GM18909 (cell line): ENCODE results near the gene ADRA2C.

Experiments used
- ATAC-seq: cut with Tn5 transposase; IDR thresholded peaks from one replicate; pipeline ENCODE4 v1.9.1; 2021; ENCODE audit warnings: mild to moderate bottlenecking; ENCODE audit not compliant: unreplicated experiment, poor library complexity

The ADRA2C gene

GRCh38 chr4:3756343-3757059, 9.7 kb upstream of the ADRA2C start:
- ATAC-seq, result no peak

- ATAC-seq, result no peak
These were observed 6.9 kb upstream of the ADRA2C start for GRCh38 chr4:3759236-3759635.

- no peak for ATAC-seq
These were observed 5.8 kb upstream of the ADRA2C start for GRCh38 chr4:3760346-3760745.

- ATAC-seq, result no peak
These were observed 5.3 kb upstream of the ADRA2C start for GRCh38 chr4:3760841-3761240.

GRCh38 chr4:3762264-3762663, 3.9 kb upstream of the ADRA2C start:
- ATAC-seq, result no peak

- ATAC-seq, result no peak
These were observed 3.2 kb upstream of the ADRA2C start for GRCh38 chr4:3762753-3763549.

- ATAC-seq, result no peak
These were observed 732 bp upstream of the ADRA2C start for GRCh38 chr4:3765271-3766035.

GRCh38 chr4:3766785-3767569, 792 bp downstream of the ADRA2C start:
- no peak for ATAC-seq

- no peak for ATAC-seq
These were observed 1.5 kb downstream of the ADRA2C start for GRCh38 chr4:3767570-3768288.

- ATAC-seq, result no peak
These were observed 2.9 kb downstream of the ADRA2C start for GRCh38 chr4:3768842-3769641.

- no peak for ATAC-seq
These were observed 3.5 kb downstream of the ADRA2C start for GRCh38 chr4:3769642-3770184.

- ATAC-seq, result no peak
These were observed 4.4 kb downstream of the ADRA2C start for GRCh38 chr4:3770323-3771163.

GRCh38 chr4:3771164-3771809, 5.1 kb downstream of the ADRA2C start:
- no peak for ATAC-seq

GRCh38 chr4:3771939-3772495, 5.8 kb downstream of the ADRA2C start:
- ATAC-seq, result no peak

- no peak for ATAC-seq
These were observed 6.4 kb downstream of the ADRA2C start for GRCh38 chr4:3772632-3773031.

GRCh38 chr4:3773552-3774001, 7.4 kb downstream of the ADRA2C start:
- no peak for ATAC-seq
